Measurements from ENCODE around the gene CD163L1.
"Not testable (repeated sequence)": the region's sequence is repeated elsewhere in the genome, so short reads cannot be mapped to it uniquely, and the experiment has no call there.

- not testable (repeated sequence) for TF ChIP-seq CTCF (IDR thresholded peaks at IDR 0.05; ENCODE audit: low read depth, low read length); POLR2A (IDR thresholded peaks at IDR 0.05; ENCODE audit: extremely low read depth, insufficient read length); MYC (IDR thresholded peaks at IDR 0.05; ENCODE audit: low read depth, low read length); MAX (IDR thresholded peaks at IDR 0.05; ENCODE audit: low read depth, low read length)
Measured at GRCh38 chr12:7438291-7438995, 5.5 kb downstream of the CD163L1 start.
